HepG2 (cell line): ENCODE measurements around the gene AKTIP. TPM values are rescaled to one million over a fixed set of nuclear protein-coding genes. Genes with fewer than 3 reads are reported as not detected.

Source experiments
- BRD4 ChIP-seq: sonication (generic); formaldehyde crosslinking; IDR thresholded peaks from 2 replicates; pipeline ENCODE4 v1.4.0; 2020; ENCODE audit warnings: missing genetic modification reagents
- DR1 ChIP-seq: sonication (generic); formaldehyde crosslinking; IDR thresholded peaks from 2 replicates; pipeline ENCODE4 v1.8.0; 2021; ENCODE audit warnings: mild to moderate bottlenecking, missing genetic modification reagents, inconsistent platforms
- ELK4 ChIP-seq: sonication (generic); formaldehyde crosslinking; IDR thresholded peaks from 2 replicates; pipeline ENCODE4 v1.9.0; 2021; ENCODE audit warnings: missing genetic modification reagents, borderline replicate concordance
- FUBP1 ChIP-seq: sonication (generic); formaldehyde crosslinking; IDR thresholded peaks from 2 replicates; pipeline ENCODE4 v1.5.1; 2020; ENCODE audit warnings: missing genetic modification reagents, mild to moderate bottlenecking, borderline replicate concordance
- NFKB2 ChIP-seq: sonication (generic); formaldehyde crosslinking; IDR thresholded peaks from 2 replicates; pipeline ENCODE4 v1.4.0; 2020; ENCODE audit warnings: missing genetic modification reagents, borderline replicate concordance
- PRDM10 ChIP-seq: sonication (generic); formaldehyde crosslinking; IDR thresholded peaks from 2 replicates; pipeline ENCODE4 v1.4.0; 2020; ENCODE audit warnings: low read depth, missing genetic modification reagents
- TFE3 ChIP-seq: IDR thresholded peaks from 2 replicates; pipeline ENCODE4 v1.6.1; 2016
- ZBTB46 ChIP-seq: sonication (generic); formaldehyde crosslinking; IDR thresholded peaks from 2 replicates; pipeline ENCODE4 v1.4.0; 2020; ENCODE audit warnings: mild to moderate bottlenecking, missing genetic modification reagents, borderline replicate concordance
- ZNF646 ChIP-seq: sonication (generic); formaldehyde crosslinking; IDR thresholded peaks from 2 replicates; pipeline ENCODE4 v1.9.0; 2021; ENCODE audit warnings: mild to moderate bottlenecking, missing genetic modification reagents
- polyA plus RNA-seq, 8 experiments: library from polyadenylated mRNA; depleted of rRNA in 3 of 8; stranded (reverse) in 7 of 8; unstranded in 1 of 8; fragments of >200 nt; fragmentation: Illumina TruSeq in 4 of 8; extraction: Trizol in 4 of 8; gene quantifications; 2 replicates each; pipeline versions ENCODE4 v1.2.1 to v1.2.3, GENCODE V29; 2011 to 2016; ENCODE audit warnings: low read depth in 4 of 8, missing spikeins in 1 of 8, mixed read lengths in 1 of 8; ENCODE audit not compliant: insufficient read depth in 1 of 8
- total RNA-seq, 5 experiments: library from RNA; depleted of rRNA; stranded (reverse); fragments of >200 nt; fragmentation: Illumina TruSeq; extraction: Trizol; gene quantifications; 2 replicates each; pipeline ENCODE4 v1.2.3, GENCODE V29; 2016; ENCODE audit warnings: low read depth in 1 of 5

The AKTIP gene
- total and polyA plus RNA-seq, 2 of the 13 experiments (the other 11 are each of a cell fraction or from before 2014, with no cell fraction given), result 28.8 to 49.0 TPM

- TF ChIP-seq NFKB2 (CRISPR knock-in tag) (peak; percentile 62; the same call in 1 of the 2 replicates), ZBTB46 (CRISPR knock-in tag) (peak; percentile 77; the same call in 1 of the 2 replicates), TFE3 (CRISPR knock-in tag) (peak; percentile 93), DR1 (CRISPR knock-in tag) (peak; percentile 40; the same call in 1 of the 2 replicates), BRD4 (CRISPR knock-in tag) (no peak), ZNF646 (CRISPR knock-in tag) (no peak), PRDM10 (CRISPR knock-in tag) (peak; percentile 32), FUBP1 (0 out of 2 replicates have a peak, but pooled peaks have one; percentile 68), ELK4 (CRISPR knock-in tag) (no peak)
These were observed 8.6 kb upstream of the AKTIP start (continued) for GRCh38 chr16:53511403-53512280.
